Colonic mucosa (tissue), 4 donors: ENCODE data around the gene GAS1. TPM values are rescaled to one million over a fixed set of nuclear protein-coding genes. Genes with fewer than 3 reads are reported as not detected.

Experiments
- DNase-seq: peaks from one replicate; pipeline ENCODE4 v3.0.0-alpha.2; 2020
- H3K27ac ChIP-seq: fragments of 200-600 bp; one replicate; pipeline ENCODE4 v1.8.0; 2021
- H3K27me3 ChIP-seq: fragments of 200-600 bp; one replicate; pipeline ENCODE4 v1.8.0; 2021
- H3K36me3 ChIP-seq: fragments of 200-600 bp; one replicate; pipeline ENCODE4 v1.8.0; 2021
- H3K4me1 ChIP-seq: fragments of 200-600 bp; one replicate; pipeline ENCODE4 v1.8.0; 2021; ENCODE audit warnings: mild to moderate bottlenecking
- H3K4me3 ChIP-seq: fragments of 200-600 bp; one replicate; pipeline ENCODE4 v1.8.0; 2021
- H3K9ac ChIP-seq, 2 donors: one replicate each; pipeline ENCODE4 v1.7.0; 2013; ENCODE audit warnings: control low read depth in 2 of 2, low read depth in 2 of 2, low read length in 2 of 2
- H3K9me3 ChIP-seq: fragments of 200-600 bp; one replicate; pipeline ENCODE4 v1.8.0; 2021
- intact Hi-C: fragments of 100-400 bp; cut with DNase I; formaldehyde crosslinking; loops from one replicate; pipeline ENCODE4 v1.14.1; 2022
- total RNA-seq, 2 donors: library from RNA; stranded (reverse); fragmentation: NEBNext Ultra II Directional in 1 of 2; extraction: Animal tissue kit (Norgen Biotek cat#: 25700) in 1 of 2; gene quantifications; one replicate each; pipeline ENCODE4 v1.2.1, GENCODE V29; 2021
- TF ChIP-seq, protein P1 (sequence below): fragments of 200-600 bp; IDR thresholded peaks from one replicate; pipeline ENCODE4 v1.8.0; 2022; ENCODE audit warnings: antibody characterized with exemption, mild to moderate bottlenecking
- donor health status: healthy.
- donor health status: DM: no; HTN: no; CAD: no.
- donor health status: DM: no; HTN: no; CAD: no.

The GAS1 gene
- total RNA-seq, 2 donors from 2014 or later = 0.74 to 2.4 TPM

GRCh38 chr9:86955042-86955441, 7.7 kb upstream of the GAS1 start:
- Histone ChIP-seq H3K4me1 (no peaks in the 10 kb centered on the region), H3K27me3 (peaks cover 4% of the 10 kb centered on the region), H3K4me3 (no peak overlapping the region), H3K27ac (no peak overlapping the region), H3K36me3 (no peaks in the 10 kb centered on the region), H3K9ac (no peak overlapping the region), H3K9me3 (no peaks in the 10 kb centered on the region)
- intact Hi-C loops = no loop called here
- TF ChIP-seq, protein P1, sequence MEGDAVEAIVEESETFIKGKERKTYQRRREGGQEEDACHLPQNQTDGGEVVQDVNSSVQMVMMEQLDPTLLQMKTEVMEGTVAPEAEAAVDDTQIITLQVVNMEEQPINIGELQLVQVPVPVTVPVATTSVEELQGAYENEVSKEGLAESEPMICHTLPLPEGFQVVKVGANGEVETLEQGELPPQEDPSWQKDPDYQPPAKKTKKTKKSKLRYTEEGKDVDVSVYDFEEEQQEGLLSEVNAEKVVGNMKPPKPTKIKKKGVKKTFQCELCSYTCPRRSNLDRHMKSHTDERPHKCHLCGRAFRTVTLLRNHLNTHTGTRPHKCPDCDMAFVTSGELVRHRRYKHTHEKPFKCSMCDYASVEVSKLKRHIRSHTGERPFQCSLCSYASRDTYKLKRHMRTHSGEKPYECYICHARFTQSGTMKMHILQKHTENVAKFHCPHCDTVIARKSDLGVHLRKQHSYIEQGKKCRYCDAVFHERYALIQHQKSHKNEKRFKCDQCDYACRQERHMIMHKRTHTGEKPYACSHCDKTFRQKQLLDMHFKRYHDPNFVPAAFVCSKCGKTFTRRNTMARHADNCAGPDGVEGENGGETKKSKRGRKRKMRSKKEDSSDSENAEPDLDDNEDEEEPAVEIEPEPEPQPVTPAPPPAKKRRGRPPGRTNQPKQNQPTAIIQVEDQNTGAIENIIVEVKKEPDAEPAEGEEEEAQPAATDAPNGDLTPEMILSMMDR = no peak
- DNase-seq = no peak

- no peak for DNase-seq
These were observed 5.9 kb upstream of the GAS1 start for GRCh38 chr9:86953181-86953580.

DNA sequence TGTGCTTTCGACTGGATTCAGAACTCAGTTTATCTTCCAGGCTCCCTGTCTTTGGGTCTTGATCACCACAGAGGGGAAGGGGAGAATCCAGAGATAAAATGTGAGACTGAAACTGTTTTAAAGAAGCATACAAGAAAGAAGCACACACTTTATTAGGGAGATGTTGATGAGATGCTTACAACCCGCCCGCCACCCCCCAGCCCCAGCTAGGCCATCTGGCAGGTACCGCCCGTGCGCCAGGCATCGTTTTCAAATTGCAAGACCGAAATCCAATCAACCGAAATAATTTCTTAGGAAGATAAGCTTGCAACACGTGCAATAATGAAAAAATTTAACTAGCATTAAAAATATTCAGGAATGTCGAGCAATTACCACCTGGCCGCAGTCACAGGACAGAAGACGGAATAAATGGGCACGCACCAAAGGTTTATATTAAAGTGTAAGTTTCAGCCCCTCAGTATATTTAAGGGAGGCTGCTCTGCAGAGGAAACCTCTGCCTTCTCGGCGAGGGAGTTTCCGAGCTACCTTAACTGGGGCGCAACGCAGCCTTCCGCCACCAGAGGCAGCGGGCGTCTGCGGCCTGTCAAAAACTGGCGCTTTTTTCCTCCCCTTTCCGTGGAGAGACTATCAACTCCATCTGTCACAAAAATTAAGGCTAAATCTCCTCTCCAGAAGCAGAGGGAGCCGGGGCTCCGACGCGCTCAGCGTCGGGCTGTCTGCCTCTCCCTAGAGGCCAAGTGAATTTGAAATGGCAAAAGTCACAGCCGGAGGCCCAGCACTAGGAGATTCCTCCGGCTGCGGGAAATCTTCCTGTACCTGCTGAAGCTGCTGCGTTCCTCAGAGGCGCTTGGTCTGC, 996 bp upstream of the GAS1 start:
- peaks cover 5% of the 10 kb centered on the region for H3K4me1 ChIP-seq
- peak; percentile 82 for DNase-seq

More at GRCh38 chr9:86953181-86953580, 5.9 kb upstream of the GAS1 start:
- no peak overlapping the region for H3K4me3 ChIP-seq
- H3K9me3 ChIP-seq = no peaks in the 10 kb centered on the region
- TF ChIP-seq, protein P1 = no peak
- no peak overlapping the region for H3K27ac ChIP-seq
- intact Hi-C loops = no loop called here
- no peaks in the 10 kb centered on the region for H3K36me3 ChIP-seq
- H3K4me1 ChIP-seq = no peaks in the 10 kb centered on the region
- H3K9ac ChIP-seq = no peak overlapping the region
- H3K27me3 ChIP-seq = no peaks in the 10 kb centered on the region

GRCh38 chr9:86946201-86947145, 833 bp downstream of the GAS1 start:
- Histone ChIP-seq H3K9ac (peak overlapping the region in 1 of 2 donors; percentile 54), H3K27me3 (peaks cover 39% of the 10 kb centered on the region), H3K4me3 (peak overlapping the region; percentile 83), H3K9me3 (no peaks in the 10 kb centered on the region), H3K4me1 (peaks cover 5% of the 10 kb centered on the region), H3K27ac (peak overlapping the region; percentile 77), H3K36me3 (no peaks in the 10 kb centered on the region)
- TF ChIP-seq, protein P1 = no peak
- peak; percentile 50 for DNase-seq
- intact Hi-C loops = loop anchor here (10.0 kb wide), 1 partner anchor 778 kb away; the partner anchor contains the start of gene CTSL

More for the DNA sequence above, 996 bp upstream of the GAS1 start:
- peaks cover 23% of the 10 kb centered on the region for H3K27me3 ChIP-seq
- no peak overlapping the region for H3K9ac ChIP-seq
- TF ChIP-seq, protein P1 = peak; percentile 84
- H3K36me3 ChIP-seq = no peaks in the 10 kb centered on the region
- intact Hi-C loops = loop anchor here (10.0 kb wide), 1 partner anchor 776 kb away; the partner anchor contains the start of gene CTSL
- peak overlapping the region; percentile 77 for H3K27ac ChIP-seq
- no peaks in the 10 kb centered on the region for H3K9me3 ChIP-seq
- H3K4me3 ChIP-seq = peak overlapping the region; percentile 83

DNA sequence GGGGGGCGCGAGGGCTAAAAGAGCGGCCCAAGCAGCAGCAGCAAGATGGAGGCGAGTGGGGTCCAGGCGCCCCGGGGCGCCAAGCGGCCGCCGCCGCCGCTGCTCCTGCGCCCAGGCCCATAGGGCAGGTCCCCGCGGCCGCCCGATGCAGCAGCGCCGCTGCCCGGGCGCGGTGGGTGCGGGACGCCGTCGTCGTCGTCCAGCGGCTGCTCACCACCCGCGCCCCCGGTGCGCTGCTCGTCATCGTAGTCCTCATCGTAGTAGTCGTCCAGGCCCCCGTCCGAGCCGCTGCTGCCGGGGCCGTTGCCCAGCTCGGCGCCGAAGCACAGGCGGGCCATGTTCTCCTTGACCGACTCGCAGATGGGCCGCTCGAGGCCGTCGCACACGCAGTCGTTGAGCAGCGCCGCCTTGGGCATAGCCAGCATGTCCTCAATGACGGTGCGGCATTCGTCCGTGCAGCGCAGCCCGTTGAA, 1.5 kb downstream of the GAS1 start:
- peak overlapping the region; percentile 77 for H3K27ac ChIP-seq
- H3K4me3 ChIP-seq = peak overlapping the region; percentile 83
- no peak for DNase-seq
- TF ChIP-seq, protein P1 = no peak
- H3K4me1 ChIP-seq = peaks cover 5% of the 10 kb centered on the region
- H3K36me3 ChIP-seq = no peaks in the 10 kb centered on the region
- no peaks in the 10 kb centered on the region for H3K9me3 ChIP-seq
- peak overlapping the region in 1 of 2 donors; percentile 54 for H3K9ac ChIP-seq
- peaks cover 45% of the 10 kb centered on the region for H3K27me3 ChIP-seq
- intact Hi-C loops = loop anchor here (10.0 kb wide), 1 partner anchor 779 kb away; the partner anchor contains the start of gene CTSL
